HCT116 (cell line): ENCODE data around the gene MAEA. TPM values are rescaled to one million over a fixed set of nuclear protein-coding genes. Genes with fewer than 3 reads are reported as not detected.

ENCODE experiments used
- ATAC-seq: fragments of 200-7000 bp; cut with Tn5 transposase; 2 replicates; pipeline ENCODE4 v1.9.1; 2020; ENCODE audit warnings: mild to moderate bottlenecking, moderate library complexity
- BruUV-seq: library from RNA; stranded (reverse); fragments of 400-500 nt; replicated peaks from 2 replicates; lab custom pipeline; 2021; lab: Mats Ljungman, UMichigan
- CTCF ChIA-PET: fragments of 300-600 bp; sonication (Branson Sonifier 250); formaldehyde crosslinking; loops from one replicate; lab custom pipeline; 2021; ENCODE audit warnings: antibody characterized with exemption; lab: Charles Lee
- POLR2A ChIA-PET: fragments of 300-600, 350-600 bp; sonication (Branson Sonifier 250); formaldehyde crosslinking; loops from one replicate; lab custom pipeline; 2021; ENCODE audit warnings: antibody characterized with exemption; lab: Charles Lee
- RAD21 ChIA-PET, 2 experiments: fragments of 300-600 bp; sonication (Branson Sonifier 250); formaldehyde crosslinking; loops; one replicate each; lab custom pipeline; 2023; ENCODE audit warnings: low total read pairs in 2 of 2; ENCODE audit not compliant: uncharacterized antibody in 2 of 2, unreplicated experiment in 2 of 2, low non-redundant PET in 1 of 2; lab: Charles Lee
- DNase-seq: peaks from one replicate; pipeline ENCODE4 v3.0.0-alpha.2; 2010; ENCODE audit warnings: low read depth, low spot score
- H2AFZ ChIP-seq: fragments of 200-600 bp; shearing (Covaris generic), sonication (generic); 2 replicates; pipeline ENCODE4 v1.6.1; 2017; ENCODE audit warnings: low read depth, mixed run types, mixed read lengths, antibody characterized with exemption, low read length; ENCODE audit not compliant: poor library complexity, severe bottlenecking
- H3K27ac ChIP-seq: 2 replicates; pipeline ENCODE4 v1.5.1; 2012; ENCODE audit warnings: low read depth, low read length
- H3K27me3 ChIP-seq: fragments of 200-600 bp; sonication (generic); 2 replicates; pipeline ENCODE4 v1.6.1; 2016; ENCODE audit warnings: mixed run types, low read length, mixed read lengths; ENCODE audit not compliant: insufficient read depth
- H3K36me3 ChIP-seq, 2 experiments: fragments of 200-500 bp in 1 of 2; fragments of 200-600 bp in 1 of 2; sonication (Bioruptor generic) in 1 of 2; sonication (generic) in 1 of 2; 2 replicates each; pipeline versions ENCODE4 v1.5.1 to v1.6.1; 2014 to 2016; ENCODE audit warnings: low read length in 2 of 2, inconsistent platforms in 1 of 2, mixed read lengths in 1 of 2, mixed run types in 1 of 2; ENCODE audit not compliant: insufficient read depth in 2 of 2, control insufficient read depth in 1 of 2
- H3K4me1 ChIP-seq, 2 experiments: fragments of 200-600 bp in 1 of 2; sonication (generic) in 1 of 2; 2 replicates each; pipeline versions ENCODE4 v1.5.1 to v1.6.1; 2012 to 2017; ENCODE audit warnings: low read length in 2 of 2, inconsistent platforms in 1 of 2, mild to moderate bottlenecking in 1 of 2, mixed read lengths in 1 of 2, mixed run types in 1 of 2, moderate library complexity in 1 of 2; ENCODE audit not compliant: insufficient read depth in 2 of 2, control insufficient read depth in 1 of 2
- H3K4me2 ChIP-seq: fragments of 200-600 bp; sonication (generic); 2 replicates; pipeline ENCODE4 v1.6.1; 2017; ENCODE audit warnings: mixed run types, low read length, mixed read lengths
- H3K4me3 ChIP-seq, 2 experiments: fragments of 200-600 bp in 1 of 2; sonication (generic) in 1 of 2; replicated peaks in 1 of 2; 2 replicates each; pipeline ENCODE4 v1.5.1; 2011 to 2016; ENCODE audit warnings: low read length in 2 of 2, control low read depth in 1 of 2, low read depth in 1 of 2, mild to moderate bottlenecking in 1 of 2, mixed read lengths in 1 of 2, mixed run types in 1 of 2
- H3K79me2 ChIP-seq: fragments of 200-600 bp; sonication (generic); 2 replicates; pipeline ENCODE4 v1.6.1; 2017; ENCODE audit warnings: mild to moderate bottlenecking, mixed run types, low read length, moderate library complexity, mixed read lengths; ENCODE audit not compliant: insufficient read depth
- H3K9ac ChIP-seq: fragments of 200-600 bp; sonication (generic); 2 replicates; pipeline ENCODE4 v1.6.1; 2016; ENCODE audit warnings: low read length, mixed read lengths
- H3K9me2 ChIP-seq: fragments of 200-600 bp; sonication (generic), shearing (Covaris generic); 2 replicates; pipeline ENCODE4 v1.6.1; 2017; ENCODE audit warnings: mixed run types, mild to moderate bottlenecking, moderate library complexity; ENCODE audit not compliant: insufficient read depth
- H3K9me3 ChIP-seq, 2 experiments: fragments of 200-500 bp in 1 of 2; fragments of 200-600 bp in 1 of 2; sonication (Bioruptor generic) in 1 of 2; sonication (generic) in 1 of 2; 2 replicates each; pipeline ENCODE4 v1.6.1; 2014 to 2017; ENCODE audit warnings: low read length in 2 of 2, mixed read lengths in 2 of 2, inconsistent platforms in 1 of 2, low read depth in 1 of 2, mild to moderate bottlenecking in 1 of 2, mixed run types in 1 of 2, moderate library complexity in 1 of 2; ENCODE audit not compliant: control insufficient read depth in 1 of 2, insufficient read depth in 1 of 2
- H4K20me1 ChIP-seq: fragments of 200-600 bp; sonication (generic), shearing (Covaris generic); 2 replicates; pipeline ENCODE4 v1.6.1; 2017; ENCODE audit warnings: mixed run types, mild to moderate bottlenecking, moderate library complexity; ENCODE audit not compliant: insufficient read depth
- ATF3 ChIP-seq: IDR thresholded peaks from 2 replicates; pipeline ENCODE4 v1.6.1; 2012
- CTCF ChIP-seq, 3 experiments: fragments of 200-600 bp in 1 of 3; sonication (generic) in 1 of 3; IDR thresholded peaks in 2 of 3; conservative IDR thresholded peaks in 1 of 3; 2 replicates each; pipeline ENCODE4 v1.5.1; 2012 to 2017; ENCODE audit warnings: low read depth in 2 of 3, low read length in 2 of 3, antibody characterized with exemption in 1 of 3, borderline replicate concordance in 1 of 3, control low read depth in 1 of 3, mild to moderate bottlenecking in 1 of 3, mixed read lengths in 1 of 3, mixed run types in 1 of 3, moderate library complexity in 1 of 3; ENCODE audit not compliant: insufficient read depth in 1 of 3
- RAD21 ChIP-seq: IDR thresholded peaks from 2 replicates; pipeline ENCODE4 v1.6.1; 2012; ENCODE audit warnings: low read depth, mild to moderate bottlenecking
- YY1 ChIP-seq: IDR thresholded peaks from 2 replicates; pipeline ENCODE4 v1.6.1; 2011; ENCODE audit warnings: low read length, low read depth, moderate library complexity, mild to moderate bottlenecking; ENCODE audit not compliant: insufficient replicate concordance; ENCODE audit errors: extremely low read depth
- intact Hi-C: fragments of 100-400 bp; cut with micrococcal nuclease; formaldehyde crosslinking; loops from 2 replicates; pipeline ENCODE4 v1.10.0; 2022
- total RNA-seq: library from RNA; stranded (reverse); gene quantifications from one replicate; pipeline ENCODE4 v1.2.1, GENCODE V29; 2021; ENCODE audit not compliant: unreplicated experiment

Gene MAEA
- total RNA-seq, 1 experiment from 2014 or later: 88.3 TPM

GRCh38 chr4:1245481-1246051 lies 44.1 kb upstream of the MAEA start:
- H3K27me3 ChIP-seq: no peaks in the 10 kb centered on the region
- no peak overlapping the region for H3K9ac ChIP-seq
- no peaks in the 10 kb centered on the region for H4K20me1 ChIP-seq
- CTCF ChIA-PET: no interaction called here
- H3K4me2 ChIP-seq: no peak overlapping the region
- H3K4me1 ChIP-seq: peaks cover 16 to 23% of the 10 kb centered on the region in 2 experiments
- H3K4me3 ChIP-seq: no peak overlapping the region
- H3K36me3 ChIP-seq: peaks cover 4 to 6% of the 10 kb centered on the region in 2 experiments; a peak in 2 of 4 replicates
- no peaks in the 10 kb centered on the region for H3K9me3 ChIP-seq
- BruUV-seq: no TSS peak
- ATAC-seq: no peak
- RAD21 ChIA-PET: no interaction called here
- H3K9me2 ChIP-seq: no peaks in the 10 kb centered on the region
- TF ChIP-seq ATF3 (no peak), CTCF (IDR thresholded peaks at IDR 0.05 in 2 of 3, conservative IDR thresholded peaks at IDR 0.05 in 1 of 3; ENCODE audit: borderline replicate concordance in 1 of 3, insufficient read depth in 1 of 3, low read depth in 2 of 3, low read length in 2 of 3) (no peak), RAD21 (no peak), YY1 (no peak)
- POLR2A ChIA-PET: no interaction called here
- intact Hi-C loops: no loop called here
- DNase-seq: no peak
- H3K79me2 ChIP-seq: peaks cover 84% of the 10 kb centered on the region
- H3K27ac ChIP-seq: no peak overlapping the region; the same call in 1 of the 2 replicates
- no peak overlapping the region for H2AFZ ChIP-seq
